HG02763 (cell line): ENCODE data around the gene ITGB6.
A peak's percentile ranks its signal among the peaks of the same experiment; 100 is the strongest.
"Not testable (repeated sequence)": the region's sequence is repeated elsewhere in the genome, so short reads cannot be mapped to it uniquely, and the experiment has no call there.

Experiments used
- ATAC-seq: cut with Tn5 transposase; IDR thresholded peaks from one replicate; pipeline ENCODE4 v1.9.1; 2021; ENCODE audit warnings: mild to moderate bottlenecking, moderate library complexity; ENCODE audit not compliant: unreplicated experiment

The ITGB6 gene

GRCh38 chr2:160142472-160142871, 57.6 kb downstream of the ITGB6 start:
- ATAC-seq: no peak

GRCh38 chr2:160141912-160142311, 58.2 kb downstream of the ITGB6 start:
- no peak for ATAC-seq

- no peak for ATAC-seq
Measured at GRCh38 chr2:160141419-160141818, 58.7 kb downstream of the ITGB6 start.

GRCh38 chr2:160140471-160140870, 59.6 kb downstream of the ITGB6 start:
- no peak for ATAC-seq

- ATAC-seq: no peak
Measured at GRCh38 chr2:160139991-160140390, 60.1 kb downstream of the ITGB6 start.

- no peak for ATAC-seq
Measured at GRCh38 chr2:160139350-160139749, 60.7 kb downstream of the ITGB6 start.

GRCh38 chr2:160138406-160138805, 61.7 kb downstream of the ITGB6 start:
- ATAC-seq: no peak

- no peak for ATAC-seq
Measured at GRCh38 chr2:160137464-160137863, 62.6 kb downstream of the ITGB6 start.

- ATAC-seq: no peak
Measured at GRCh38 chr2:160132761-160133160, 67.3 kb downstream of the ITGB6 start.

- ATAC-seq: no peak
Measured at GRCh38 chr2:160126756-160127155, 73.3 kb downstream of the ITGB6 start.

- ATAC-seq: no peak
Measured at GRCh38 chr2:160126315-160126714, 73.8 kb downstream of the ITGB6 start.

- ATAC-seq: no peak
Measured at GRCh38 chr2:160125828-160126227, 74.2 kb downstream of the ITGB6 start.

GRCh38 chr2:160125366-160125765, 74.7 kb downstream of the ITGB6 start:
- no peak for ATAC-seq

GRCh38 chr2:160124571-160124970, 75.5 kb downstream of the ITGB6 start:
- ATAC-seq: no peak

- not testable (repeated sequence) for ATAC-seq
Measured at GRCh38 chr2:160114721-160115120, 85.4 kb downstream of the ITGB6 start.

GRCh38 chr2:160114020-160114419, 86.1 kb downstream of the ITGB6 start:
- no peak for ATAC-seq

- peak; percentile 61 for ATAC-seq
Measured at GRCh38 chr2:160111951-160112798, 87.9 kb downstream of the ITGB6 start.

- ATAC-seq: no peak
Measured at GRCh38 chr2:160110674-160111239, 89.3 kb downstream of the ITGB6 start.

GRCh38 chr2:160109939-160110673, 90.0 kb downstream of the ITGB6 start:
- ATAC-seq: peak; percentile 69

- no peak for ATAC-seq
Measured at GRCh38 chr2:160109243-160109642, 90.8 kb downstream of the ITGB6 start.

GRCh38 chr2:160108646-160109045, 91.4 kb downstream of the ITGB6 start:
- no peak for ATAC-seq

- ATAC-seq: no peak
Measured at GRCh38 chr2:160105366-160105765, 94.7 kb downstream of the ITGB6 start.
